Vagina (tissue), 2 donors: ENCODE results near the gene MCCC1.

Experiments
- CTCF ChIP-seq, 3 experiments: fragments of 450-650 bp in 2 of 3; fragments of 200-600 bp in 1 of 3; sonication (generic) in 1 of 3; IDR thresholded peaks; one replicate each; pipeline ENCODE4 v1.5.1; 2017 to 2019; ENCODE audit warnings: antibody characterized with exemption in 3 of 3, mild to moderate bottlenecking in 2 of 3, moderate library complexity in 2 of 3
- POLR2A ChIP-seq, 2 donors: fragments of 450-650 bp; IDR thresholded peaks; one replicate each; pipeline ENCODE4 v1.6.1; 2017; ENCODE audit warnings: antibody characterized with exemption in 2 of 2, mild to moderate bottlenecking in 2 of 2, moderate library complexity in 2 of 2
- POLR2AphosphoS5 ChIP-seq, 2 donors: sonication (generic); formaldehyde crosslinking; IDR thresholded peaks; one replicate each; pipeline ENCODE4 v1.9.0; 2017; ENCODE audit warnings: antibody characterized with exemption in 2 of 2, mild to moderate bottlenecking in 2 of 2, low read depth in 1 of 2; ENCODE audit not compliant: insufficient read depth in 1 of 2

- TF ChIP-seq CTCF (IDR thresholded peaks at IDR 0.05) (no peak), POLR2AphosphoS5 (IDR thresholded peaks at IDR 0.05; ENCODE audit: insufficient read depth in 1 of 2, low read depth in 1 of 2) (peak in 1 of 2 donors; percentile 26), POLR2A (IDR thresholded peaks at IDR 0.05) (no peak)
These were observed 28.4 kb downstream of the MCCC1 start for GRCh38 chr3:183070892-183071291.
